WTC11 (cell line): Measurements from ENCODE around the gene SLAMF1. TPM values are rescaled to one million over a fixed set of nuclear protein-coding genes. Genes with fewer than 3 reads are reported as not detected.

Experiments used
- ATAC-seq: fragments of 200-7000 bp; cut with Tn5 transposase; 2 replicates; pipeline ENCODE4 v1.10.0; 2021; ENCODE audit warnings: mild to moderate bottlenecking, moderate library complexity
- CTCF ChIA-PET: fragments of 300-600 bp; sonication (Branson Sonifier 250); formaldehyde crosslinking; loops from one replicate; lab custom pipeline; 2021; ENCODE audit warnings: antibody characterized with exemption; lab: Charles Lee
- POLR2A ChIA-PET: fragments of 350-600 bp; sonication (Branson Sonifier 250); formaldehyde crosslinking; loops from one replicate; lab custom pipeline; 2021; ENCODE audit warnings: antibody characterized with exemption; lab: Charles Lee
- DNase-seq: peaks from one replicate; pipeline ENCODE4 v3.0.0; 2021; ENCODE audit warnings: low spot score
- H3K27ac Mint-ChIP-seq: 2 replicates; pipeline ENCODE4 v1.8.0; 2021; ENCODE audit warnings: mixed read lengths
- H3K27me3 Mint-ChIP-seq: 2 replicates; pipeline ENCODE4 v1.8.0; 2021; ENCODE audit warnings: low read depth, mild to moderate bottlenecking, moderate library complexity, mixed read lengths
- H3K36me3 Mint-ChIP-seq: 2 replicates; pipeline ENCODE4 v1.8.0; 2021; ENCODE audit warnings: mixed read lengths
- H3K4me1 Mint-ChIP-seq: 2 replicates; pipeline ENCODE4 v1.8.0; 2022; ENCODE audit warnings: mixed read lengths
- H3K4me3 Mint-ChIP-seq: 2 replicates; pipeline ENCODE4 v1.8.0; 2021; ENCODE audit warnings: mild to moderate bottlenecking, moderate library complexity, mixed read lengths
- H3K9me3 Mint-ChIP-seq: 2 replicates; pipeline ENCODE4 v1.8.0; 2021; ENCODE audit warnings: mixed read lengths
- ATF1 ChIP-seq: sonication (generic); formaldehyde crosslinking; IDR thresholded peaks from 2 replicates; pipeline ENCODE4 v1.8.1; 2023; ENCODE audit warnings: mild to moderate bottlenecking, moderate library complexity, missing genetic modification reagents
- ATF2 ChIP-seq: sonication (generic); formaldehyde crosslinking; IDR thresholded peaks from 2 replicates; pipeline ENCODE4 v1.8.1; 2022; ENCODE audit warnings: low read depth, missing genetic modification reagents, borderline replicate concordance
- ATF3 ChIP-seq: sonication (generic); formaldehyde crosslinking; conservative IDR thresholded peaks from 2 replicates; pipeline ENCODE4 v1.8.1; 2022; ENCODE audit warnings: mild to moderate bottlenecking, missing genetic modification reagents
- CDX4 ChIP-seq: fragments of 250-450 bp; sonication (Bioruptor Pico); IDR thresholded peaks from 2 replicates; pipeline ENCODE4 v1.9.0; 2021; ENCODE audit warnings: moderate library complexity, mild to moderate bottlenecking, inconsistent platforms, borderline replicate concordance
- EMX1 ChIP-seq: fragments of 250-450 bp; sonication (Bioruptor Pico); IDR thresholded peaks from 2 replicates; pipeline ENCODE4 v1.8.0; 2021; ENCODE audit warnings: mild to moderate bottlenecking
- OVOL2 ChIP-seq: fragments of 250-450 bp; sonication (Bioruptor Pico); IDR thresholded peaks from 2 replicates; pipeline ENCODE4 v1.9.0; 2021; ENCODE audit warnings: mild to moderate bottlenecking, borderline replicate concordance
- PRRX2 ChIP-seq: fragments of 250-450 bp; sonication (Bioruptor Pico); IDR thresholded peaks from 2 replicates; pipeline ENCODE4 v1.8.0; 2021; ENCODE audit warnings: mild to moderate bottlenecking
- SOX15 ChIP-seq: fragments of 250-450 bp; sonication (Bioruptor Pico); IDR thresholded peaks from 2 replicates; pipeline ENCODE4 v1.9.0; 2021; ENCODE audit warnings: mild to moderate bottlenecking
- TEAD4 ChIP-seq: sonication (generic); formaldehyde crosslinking; IDR thresholded peaks from 2 replicates; pipeline ENCODE4 v1.8.0; 2022; ENCODE audit warnings: mild to moderate bottlenecking, missing genetic modification reagents
- ZNF232 ChIP-seq: sonication (generic); formaldehyde crosslinking; IDR thresholded peaks from 2 replicates; pipeline ENCODE4 v1.8.0; 2022; ENCODE audit warnings: mild to moderate bottlenecking, missing genetic modification reagents
- ZNF416 ChIP-seq: fragments of 250-450 bp; sonication (Bioruptor Pico); IDR thresholded peaks from 2 replicates; pipeline ENCODE4 v1.9.0; 2021; ENCODE audit warnings: mild to moderate bottlenecking, inconsistent platforms
- ZNF512 ChIP-seq: sonication (generic); formaldehyde crosslinking; IDR thresholded peaks from 2 replicates; pipeline ENCODE4 v1.8.1; 2022; ENCODE audit warnings: missing genetic modification reagents, borderline replicate concordance
- total RNA-seq: library from RNA; stranded (reverse); gene quantifications from 3 replicates; pipeline ENCODE4 v1.2.3, GENCODE V29; 2021
- TF ChIP-seq, protein P1 (sequence below): fragments of 250-450 bp; sonication (Bioruptor Pico); conservative IDR thresholded peaks from 2 replicates; pipeline ENCODE4 v1.9.0; 2021; ENCODE audit warnings: mild to moderate bottlenecking
- TF ChIP-seq, protein P2 (sequence below): sonication (generic); formaldehyde crosslinking; IDR thresholded peaks from 2 replicates; pipeline ENCODE4 v1.8.1; 2023; ENCODE audit warnings: mild to moderate bottlenecking, missing genetic modification reagents
- TF ChIP-seq, protein P3 (sequence below): fragments of 250-450 bp; sonication (Bioruptor Pico); IDR thresholded peaks from 2 replicates; pipeline ENCODE4 v1.8.0; 2021; ENCODE audit warnings: mild to moderate bottlenecking
- TF ChIP-seq, protein P4 (sequence below): fragments of 250-450 bp; sonication (Bioruptor Pico); IDR thresholded peaks from 2 replicates; pipeline ENCODE4 v2.1.2; 2022; ENCODE audit warnings: mild to moderate bottlenecking, moderate library complexity

SLAMF1 gene
- total RNA-seq, 1 experiment from 2014 or later = 0.15 TPM

DNA sequence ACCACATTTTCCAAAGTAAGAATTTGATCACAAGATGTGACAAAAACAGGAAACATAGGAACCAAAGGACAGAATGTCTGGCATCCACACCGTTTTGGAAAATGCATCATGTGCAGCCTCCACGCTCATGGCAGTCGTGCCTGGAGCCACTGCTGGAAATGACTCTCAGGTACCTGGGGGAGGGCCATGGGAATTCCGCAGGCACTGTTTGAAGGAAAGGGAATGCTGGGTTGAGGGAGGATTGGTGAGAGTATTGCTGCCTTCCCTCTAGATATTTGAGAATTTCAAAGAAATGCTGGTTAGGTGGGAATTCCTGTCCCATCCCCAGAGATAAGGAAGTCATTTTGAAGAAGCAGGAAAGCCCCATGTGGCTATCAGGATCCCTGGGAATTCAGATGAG is 10.8 kb downstream of the SLAMF1 start (continued):
- TF ChIP-seq, protein P1, sequence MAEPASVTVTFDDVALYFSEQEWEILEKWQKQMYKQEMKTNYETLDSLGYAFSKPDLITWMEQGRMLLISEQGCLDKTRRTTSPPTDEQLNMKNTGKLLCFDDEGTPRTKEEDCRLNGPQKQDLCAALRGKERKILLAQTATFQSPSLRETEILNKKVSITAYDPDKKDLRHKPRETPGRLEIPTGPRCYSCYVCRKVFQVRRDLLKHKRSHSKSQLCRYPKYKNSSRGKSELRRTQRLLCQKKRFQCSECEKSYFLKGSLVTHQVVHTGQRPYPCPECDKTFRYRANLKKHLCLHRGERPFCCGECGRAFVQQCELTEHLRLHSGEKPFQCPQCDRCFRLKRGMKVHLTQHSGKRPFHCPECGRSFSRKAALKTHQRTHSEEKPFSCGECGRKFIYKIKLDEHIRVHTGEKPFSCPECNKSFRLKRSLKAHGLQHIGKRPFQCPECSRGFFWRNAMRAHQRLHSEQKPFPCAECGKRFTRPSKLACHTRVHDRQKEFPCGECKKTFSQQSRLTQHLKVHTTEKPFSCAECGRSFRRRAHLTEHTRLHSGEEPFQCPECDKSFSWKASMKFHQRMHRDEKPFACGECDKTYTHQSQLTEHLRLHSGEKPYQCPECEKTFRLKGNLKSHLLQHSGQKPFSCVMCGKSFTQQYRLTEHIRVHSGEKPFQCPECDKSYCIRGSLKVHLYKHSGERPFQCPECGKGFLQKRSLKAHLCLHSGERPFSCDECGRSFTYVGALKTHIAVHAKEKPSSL = no peak
- TF ChIP-seq SOX15 (CRISPR knock-in tag) (no peak), EMX1 (CRISPR knock-in tag) (no peak)
- TF ChIP-seq, protein P2, sequence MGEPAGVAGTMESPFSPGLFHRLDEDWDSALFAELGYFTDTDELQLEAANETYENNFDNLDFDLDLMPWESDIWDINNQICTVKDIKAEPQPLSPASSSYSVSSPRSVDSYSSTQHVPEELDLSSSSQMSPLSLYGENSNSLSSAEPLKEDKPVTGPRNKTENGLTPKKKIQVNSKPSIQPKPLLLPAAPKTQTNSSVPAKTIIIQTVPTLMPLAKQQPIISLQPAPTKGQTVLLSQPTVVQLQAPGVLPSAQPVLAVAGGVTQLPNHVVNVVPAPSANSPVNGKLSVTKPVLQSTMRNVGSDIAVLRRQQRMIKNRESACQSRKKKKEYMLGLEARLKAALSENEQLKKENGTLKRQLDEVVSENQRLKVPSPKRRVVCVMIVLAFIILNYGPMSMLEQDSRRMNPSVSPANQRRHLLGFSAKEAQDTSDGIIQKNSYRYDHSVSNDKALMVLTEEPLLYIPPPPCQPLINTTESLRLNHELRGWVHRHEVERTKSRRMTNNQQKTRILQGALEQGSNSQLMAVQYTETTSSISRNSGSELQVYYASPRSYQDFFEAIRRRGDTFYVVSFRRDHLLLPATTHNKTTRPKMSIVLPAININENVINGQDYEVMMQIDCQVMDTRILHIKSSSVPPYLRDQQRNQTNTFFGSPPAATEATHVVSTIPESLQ = no peak
- TF ChIP-seq, all 79 proteins: peak for 0

DNA sequence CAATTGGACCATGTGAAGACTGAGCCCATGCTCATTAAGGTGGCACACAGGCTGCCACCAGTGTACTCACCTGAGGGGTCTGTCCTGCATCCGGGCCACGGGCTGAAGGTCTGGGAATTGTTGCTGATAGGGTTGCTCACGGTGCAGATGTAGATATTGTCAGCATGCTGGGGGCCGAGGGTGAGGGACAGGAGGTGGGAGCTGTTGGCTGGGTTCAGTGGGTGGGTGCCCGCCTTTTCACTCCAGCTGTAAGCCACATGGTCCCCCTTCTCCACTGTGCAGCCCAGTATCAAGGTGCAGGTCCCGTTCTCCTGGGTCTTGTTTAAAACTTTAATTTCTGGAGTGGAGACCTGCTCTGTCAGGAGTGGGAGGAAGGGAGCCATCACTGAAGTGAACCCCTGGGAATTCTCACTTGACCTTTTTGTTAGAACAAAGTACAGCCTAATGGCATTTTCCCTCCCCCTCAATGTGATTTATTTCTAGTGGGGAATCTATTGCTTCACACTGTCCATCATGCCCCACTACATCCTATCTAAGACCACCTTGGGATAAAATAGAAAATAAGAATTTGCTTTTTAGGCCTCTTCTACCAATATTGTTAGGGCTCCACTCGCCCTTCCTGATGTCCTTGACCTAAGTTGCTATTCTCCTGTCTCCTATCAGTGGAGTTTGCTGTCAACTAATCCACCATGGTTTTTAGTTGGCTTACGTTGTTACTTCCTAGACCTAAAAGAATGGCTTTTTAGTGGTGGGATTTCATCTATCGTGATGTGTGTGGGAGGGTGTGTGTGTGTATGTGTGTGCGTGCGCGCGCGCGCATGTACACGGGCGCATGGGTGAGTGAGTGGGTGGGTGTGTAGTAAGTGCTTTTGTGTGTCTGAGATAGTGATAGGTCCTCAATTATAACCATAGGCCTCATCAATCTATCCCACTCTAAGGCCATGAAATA is 12.0 kb downstream of the SLAMF1 start:
- peaks cover 5% of the 10 kb centered on the region for H3K9me3 Mint-ChIP-seq
- ChIA-PET POLR2A (no interaction called here), CTCF (no interaction called here)
- H3K4me3 Mint-ChIP-seq = no peak overlapping the region
- H3K27me3 Mint-ChIP-seq = peaks cover 19% of the 10 kb centered on the region
- H3K27ac Mint-ChIP-seq = no peak overlapping the region
- H3K4me1 Mint-ChIP-seq = peaks cover 30% of the 10 kb centered on the region
- ATAC-seq = no peak
- no peaks in the 10 kb centered on the region for H3K36me3 Mint-ChIP-seq
- no peak for DNase-seq
- TF ChIP-seq ATF1 (CRISPR knock-in tag) (no peak), SOX15 (CRISPR knock-in tag) (no peak), ZNF232 (CRISPR knock-in tag) (no peak), CDX4 (no peak), PRRX2 (CRISPR knock-in tag) (no peak), OVOL2 (CRISPR knock-in tag) (no peak), ZNF512 (CRISPR knock-in tag) (no peak), TEAD4 (CRISPR knock-in tag) (no peak), ZNF416 (CRISPR knock-in tag) (no peak), ATF3 (CRISPR knock-in tag) (no peak), ATF2 (CRISPR knock-in tag) (no peak)
- TF ChIP-seq, protein P3, sequence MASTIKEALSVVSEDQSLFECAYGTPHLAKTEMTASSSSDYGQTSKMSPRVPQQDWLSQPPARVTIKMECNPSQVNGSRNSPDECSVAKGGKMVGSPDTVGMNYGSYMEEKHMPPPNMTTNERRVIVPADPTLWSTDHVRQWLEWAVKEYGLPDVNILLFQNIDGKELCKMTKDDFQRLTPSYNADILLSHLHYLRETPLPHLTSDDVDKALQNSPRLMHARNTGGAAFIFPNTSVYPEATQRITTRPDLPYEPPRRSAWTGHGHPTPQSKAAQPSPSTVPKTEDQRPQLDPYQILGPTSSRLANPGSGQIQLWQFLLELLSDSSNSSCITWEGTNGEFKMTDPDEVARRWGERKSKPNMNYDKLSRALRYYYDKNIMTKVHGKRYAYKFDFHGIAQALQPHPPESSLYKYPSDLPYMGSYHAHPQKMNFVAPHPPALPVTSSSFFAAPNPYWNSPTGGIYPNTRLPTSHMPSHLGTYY = no peak
- TF ChIP-seq, protein P4, sequence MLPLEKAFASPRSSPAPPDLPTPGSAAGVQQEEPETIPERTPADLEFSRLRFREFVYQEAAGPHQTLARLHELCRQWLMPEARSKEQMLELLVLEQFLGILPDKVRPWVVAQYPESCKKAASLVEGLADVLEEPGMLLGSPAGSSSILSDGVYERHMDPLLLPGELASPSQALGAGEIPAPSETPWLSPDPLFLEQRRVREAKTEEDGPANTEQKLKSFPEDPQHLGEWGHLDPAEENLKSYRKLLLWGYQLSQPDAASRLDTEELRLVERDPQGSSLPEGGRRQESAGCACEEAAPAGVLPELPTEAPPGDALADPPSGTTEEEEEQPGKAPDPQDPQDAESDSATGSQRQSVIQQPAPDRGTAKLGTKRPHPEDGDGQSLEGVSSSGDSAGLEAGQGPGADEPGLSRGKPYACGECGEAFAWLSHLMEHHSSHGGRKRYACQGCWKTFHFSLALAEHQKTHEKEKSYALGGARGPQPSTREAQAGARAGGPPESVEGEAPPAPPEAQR (CRISPR knock-in tag) = no peak
